Dendritic cell treated with granulocyte-macrophage colony-stimulating factor and Interleukin-4, amounts not matched to agents 40 ng/mL and 50 ng/mL, for 4 days (primary cell): ENCODE measurements around the gene CWH43.
"Not testable (repeated sequence)": the region's sequence is repeated elsewhere in the genome, so short reads cannot be mapped to it uniquely, and the experiment has no call there.

Source experiments
- H3K27ac Mint-ChIP-seq: one replicate; pipeline ENCODE4 v1.8.0; 2022; ENCODE audit warnings: mild to moderate bottlenecking, mixed read lengths
- H3K27me3 Mint-ChIP-seq: one replicate; pipeline ENCODE4 v1.8.0; 2022; ENCODE audit warnings: mild to moderate bottlenecking, mixed read lengths
- H3K36me3 Mint-ChIP-seq: one replicate; pipeline ENCODE4 v1.8.0; 2022; ENCODE audit warnings: low read depth, mixed read lengths
- H3K4me1 Mint-ChIP-seq: one replicate; pipeline ENCODE4 v1.8.0; 2022; ENCODE audit warnings: low read depth, mixed read lengths
- H3K4me3 Mint-ChIP-seq: one replicate; pipeline ENCODE4 v1.8.0; 2022; ENCODE audit warnings: mild to moderate bottlenecking, moderate library complexity, mixed read lengths
- H3K9me3 Mint-ChIP-seq: one replicate; pipeline ENCODE4 v1.8.0; 2022; ENCODE audit warnings: mixed read lengths
- intact Hi-C: fragments of 100-400 bp; cut with micrococcal nuclease; formaldehyde crosslinking; loops from one replicate; pipeline ENCODE4 v1.15.0; 2022

CWH43 gene

DNA sequence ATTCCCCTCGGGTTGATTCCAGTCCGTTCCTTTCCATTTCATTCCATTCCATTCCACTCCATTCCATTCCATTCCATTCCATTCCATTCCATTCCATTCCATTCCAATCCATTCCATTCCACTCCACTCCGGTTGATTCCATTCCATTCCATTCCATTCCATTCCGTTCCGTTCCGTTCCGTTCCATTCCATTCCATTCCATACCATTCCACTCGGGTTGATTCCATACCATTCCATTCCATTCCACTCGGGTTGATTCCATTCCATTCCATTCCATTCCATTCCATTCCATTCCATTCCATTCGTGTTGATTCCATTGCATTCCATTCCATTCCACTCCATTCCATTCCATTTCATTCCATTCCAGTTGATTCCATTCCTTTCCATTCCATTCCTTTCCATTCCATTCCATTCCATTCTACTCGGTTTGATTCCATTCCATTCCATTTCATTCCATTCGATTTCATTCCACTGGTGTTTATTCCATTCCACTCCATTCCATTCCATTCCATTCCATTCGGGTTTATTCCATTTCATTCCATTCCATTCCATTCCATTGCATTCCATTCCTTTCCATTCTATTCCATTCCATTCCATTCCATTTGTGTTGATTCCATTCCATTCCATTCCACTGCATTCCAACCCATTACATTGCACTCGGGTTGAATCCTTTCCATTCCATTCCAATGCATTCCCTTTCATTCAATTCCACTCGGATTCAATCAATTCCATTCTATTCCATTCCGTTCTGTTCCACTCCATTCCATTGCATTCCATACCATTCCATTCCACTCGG is 122.3 kb downstream of the CWH43 start:
- not testable (repeated sequence) for H3K27me3 Mint-ChIP-seq, H3K36me3 Mint-ChIP-seq, H3K4me3 Mint-ChIP-seq, H3K27ac Mint-ChIP-seq, H3K4me1 Mint-ChIP-seq
- H3K9me3 Mint-ChIP-seq = peaks cover 82% of the 10 kb centered on the region
- intact Hi-C loops = loop anchor here (10.0 kb wide), 1 partner anchor 46 kb away; no protein-coding TSS in a partner anchor

- H3K27ac Mint-ChIP-seq, H3K4me1 Mint-ChIP-seq, H3K4me3 Mint-ChIP-seq, H3K27me3 Mint-ChIP-seq, H3K36me3 Mint-ChIP-seq: not testable (repeated sequence)
- H3K9me3 Mint-ChIP-seq = peaks cover 72% of the 10 kb centered on the region
- intact Hi-C loops = loop anchor here (10.0 kb wide), 1 partner anchor 45 kb away; no protein-coding TSS in a partner anchor
Measured at GRCh38 chr4:49109567-49110166, 123.6 kb downstream of the CWH43 start.

GRCh38 chr4:49110579-49110978 is 124.5 kb downstream of the CWH43 start:
- H3K27ac Mint-ChIP-seq, H3K4me3 Mint-ChIP-seq, H3K4me1 Mint-ChIP-seq, H3K36me3 Mint-ChIP-seq, H3K27me3 Mint-ChIP-seq, intact Hi-C loops: not testable (repeated sequence)
- peaks cover 63% of the 10 kb centered on the region for H3K9me3 Mint-ChIP-seq
